Thoracic aorta (tissue), 2 donors: ENCODE data around the gene TBX18. TPM values are rescaled to one million over a fixed set of nuclear protein-coding genes. Genes with fewer than 3 reads are reported as not detected.

Experiments used
- ATAC-seq: fragments of 150-250 bp; one replicate; pipeline ENCODE4 v1.8.0; 2017; ENCODE audit warnings: low read depth; ENCODE audit not compliant: insufficient number of reproducible peaks, low FRiP score
- DNase-seq: peaks from one replicate; pipeline ENCODE4 v3.0.0-alpha.2; 2020; ENCODE audit warnings: low spot score
- H3K27ac ChIP-seq, 2 donors: fragments of 200-600 bp; sonication (generic); 1 replicate in 1 of 2; 2 replicates in 1 of 2; pipeline ENCODE4 v1.5.1; 2016; ENCODE audit warnings: mild to moderate bottlenecking in 2 of 2, moderate library complexity in 2 of 2
- H3K27me3 ChIP-seq: fragments of 200-600 bp; sonication (generic); replicated peaks from 2 replicates; pipeline ENCODE4 v1.6.0; 2016; ENCODE audit warnings: mild to moderate bottlenecking; ENCODE audit not compliant: insufficient read depth
- H3K36me3 ChIP-seq: fragments of 200-600 bp; sonication (generic); one replicate; pipeline ENCODE4 v1.5.1; 2016
- H3K4me1 ChIP-seq, 2 donors: fragments of 200-600 bp; sonication (generic); 1 replicate in 1 of 2; 2 replicates in 1 of 2; pipeline versions ENCODE4 v1.5.1 to v1.6.0; 2016; ENCODE audit warnings: low read depth in 2 of 2, mild to moderate bottlenecking in 1 of 2; ENCODE audit not compliant: control insufficient read depth in 1 of 2
- H3K4me3 ChIP-seq: fragments of 200-600 bp; sonication (generic); 2 replicates; pipeline ENCODE4 v1.5.1; 2016; ENCODE audit warnings: mild to moderate bottlenecking
- H3K9me3 ChIP-seq: fragments of 200-600 bp; sonication (generic); 2 replicates; pipeline ENCODE4 v1.5.1; 2016
- total RNA-seq, 2 donors: library from RNA; depleted of rRNA; stranded (reverse); fragments of >200 nt; gene quantifications; one replicate each; pipeline versions ENCODE4 v1.1.0 to v1.2.3, GENCODE V29; 2016
- TF ChIP-seq, protein P1 (sequence below): fragments of 200-600 bp; sonication (generic); IDR thresholded peaks from one replicate; pipeline ENCODE4 v1.5.1; 2019; ENCODE audit warnings: antibody characterized with exemption

Gene TBX18
- total RNA-seq, 2 donors from 2014 or later = 53.5 to 85.4 TPM

DNA sequence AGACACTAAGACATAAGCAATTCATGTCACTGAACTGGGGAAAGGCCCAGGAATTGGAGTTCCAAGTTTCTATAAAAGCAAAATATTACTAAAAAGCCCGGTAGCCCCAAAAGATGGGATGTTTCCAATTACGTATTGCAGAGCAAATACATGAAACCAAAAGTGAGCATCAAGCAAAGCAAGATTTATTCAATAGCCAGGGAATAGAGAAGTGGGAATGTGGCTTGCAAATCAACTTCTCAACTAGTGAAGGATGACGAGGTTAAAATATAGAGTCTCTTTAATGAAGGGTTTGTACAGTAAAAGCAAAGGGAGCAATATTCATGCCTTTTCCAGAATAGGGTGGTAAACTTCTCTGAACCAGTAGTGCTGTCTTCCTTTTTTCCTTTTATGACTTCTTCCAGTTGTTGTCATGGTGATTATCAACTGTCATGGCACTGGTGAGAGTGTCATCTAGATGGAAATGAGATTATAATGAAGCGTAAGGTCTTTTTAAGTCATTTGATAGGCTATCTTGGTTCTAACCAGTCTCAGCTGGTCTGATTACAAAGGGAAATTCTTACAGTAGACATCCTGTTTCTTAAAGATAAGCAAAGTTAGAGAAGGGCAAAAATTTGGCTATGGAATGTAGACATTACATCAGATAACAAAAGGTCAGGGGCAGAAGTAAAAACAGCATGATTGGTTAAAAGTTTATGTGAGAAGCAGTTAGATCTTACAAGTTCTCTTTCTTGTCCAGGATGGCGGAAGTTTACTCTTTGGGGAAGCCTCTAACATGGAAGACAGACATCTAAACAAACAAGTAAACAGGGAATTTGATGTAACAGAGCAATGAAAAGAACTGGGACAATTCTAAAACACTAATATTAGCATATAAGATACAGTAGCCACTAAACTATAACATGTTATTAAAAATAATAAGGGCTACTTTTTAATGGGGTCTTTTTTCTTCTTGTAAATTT lies 96.9 kb downstream of the TBX18 start:
- H3K9me3 ChIP-seq = no peaks in the 10 kb centered on the region
- peaks cover 25 to 46% of the 10 kb centered on the region in 2 donors for H3K4me1 ChIP-seq
- no peak overlapping the region for H3K4me3 ChIP-seq
- no peaks in the 10 kb centered on the region for H3K27me3 ChIP-seq
- H3K27ac ChIP-seq = no peak overlapping the region
- DNase-seq (no peak), ATAC-seq (no peak)
- TF ChIP-seq, protein P1, sequence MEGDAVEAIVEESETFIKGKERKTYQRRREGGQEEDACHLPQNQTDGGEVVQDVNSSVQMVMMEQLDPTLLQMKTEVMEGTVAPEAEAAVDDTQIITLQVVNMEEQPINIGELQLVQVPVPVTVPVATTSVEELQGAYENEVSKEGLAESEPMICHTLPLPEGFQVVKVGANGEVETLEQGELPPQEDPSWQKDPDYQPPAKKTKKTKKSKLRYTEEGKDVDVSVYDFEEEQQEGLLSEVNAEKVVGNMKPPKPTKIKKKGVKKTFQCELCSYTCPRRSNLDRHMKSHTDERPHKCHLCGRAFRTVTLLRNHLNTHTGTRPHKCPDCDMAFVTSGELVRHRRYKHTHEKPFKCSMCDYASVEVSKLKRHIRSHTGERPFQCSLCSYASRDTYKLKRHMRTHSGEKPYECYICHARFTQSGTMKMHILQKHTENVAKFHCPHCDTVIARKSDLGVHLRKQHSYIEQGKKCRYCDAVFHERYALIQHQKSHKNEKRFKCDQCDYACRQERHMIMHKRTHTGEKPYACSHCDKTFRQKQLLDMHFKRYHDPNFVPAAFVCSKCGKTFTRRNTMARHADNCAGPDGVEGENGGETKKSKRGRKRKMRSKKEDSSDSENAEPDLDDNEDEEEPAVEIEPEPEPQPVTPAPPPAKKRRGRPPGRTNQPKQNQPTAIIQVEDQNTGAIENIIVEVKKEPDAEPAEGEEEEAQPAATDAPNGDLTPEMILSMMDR = no peak
- H3K36me3 ChIP-seq = no peaks in the 10 kb centered on the region

DNA sequence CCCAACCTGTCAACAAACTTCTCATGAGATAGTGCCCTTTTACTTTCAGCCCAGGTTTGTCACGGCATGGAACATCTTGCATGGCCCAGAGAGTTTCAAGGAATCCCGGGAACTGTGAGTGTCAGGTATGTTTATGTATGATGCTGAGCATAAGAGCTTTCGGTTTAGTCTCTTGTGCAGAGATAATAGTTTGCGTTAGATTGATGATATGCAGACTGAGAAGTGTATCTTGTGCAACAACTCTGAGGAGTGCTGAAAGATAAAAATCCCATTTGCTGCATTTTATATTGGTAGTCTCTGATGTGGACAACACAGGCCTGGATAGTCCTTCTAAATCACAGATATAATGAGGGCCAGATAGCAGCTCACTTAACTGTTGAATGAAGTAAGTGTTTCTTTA lies 99.0 kb downstream of the TBX18 start:
- ATAC-seq (no peak), DNase-seq (no peak)
- H3K27me3 ChIP-seq = no peaks in the 10 kb centered on the region
- no peak overlapping the region for H3K27ac ChIP-seq
- H3K4me1 ChIP-seq = peaks cover 25 to 52% of the 10 kb centered on the region in 2 donors
- TF ChIP-seq, protein P1 = no peak
- no peaks in the 10 kb centered on the region for H3K9me3 ChIP-seq
- H3K36me3 ChIP-seq = no peaks in the 10 kb centered on the region
- no peak overlapping the region for H3K4me3 ChIP-seq

GRCh38 chr6:84663866-84664265 lies 100.5 kb downstream of the TBX18 start:
- no peaks in the 10 kb centered on the region for H3K27me3 ChIP-seq
- H3K9me3 ChIP-seq = no peaks in the 10 kb centered on the region
- TF ChIP-seq, protein P1 = no peak
- ATAC-seq (no peak), DNase-seq (no peak)
- H3K4me3 ChIP-seq = peak overlapping the region; percentile 43
- peak overlapping the region in 1 of 2 donors; percentile 46 for H3K27ac ChIP-seq
- H3K4me1 ChIP-seq = peaks cover 25 to 52% of the 10 kb centered on the region in 2 donors
- no peaks in the 10 kb centered on the region for H3K36me3 ChIP-seq

DNA sequence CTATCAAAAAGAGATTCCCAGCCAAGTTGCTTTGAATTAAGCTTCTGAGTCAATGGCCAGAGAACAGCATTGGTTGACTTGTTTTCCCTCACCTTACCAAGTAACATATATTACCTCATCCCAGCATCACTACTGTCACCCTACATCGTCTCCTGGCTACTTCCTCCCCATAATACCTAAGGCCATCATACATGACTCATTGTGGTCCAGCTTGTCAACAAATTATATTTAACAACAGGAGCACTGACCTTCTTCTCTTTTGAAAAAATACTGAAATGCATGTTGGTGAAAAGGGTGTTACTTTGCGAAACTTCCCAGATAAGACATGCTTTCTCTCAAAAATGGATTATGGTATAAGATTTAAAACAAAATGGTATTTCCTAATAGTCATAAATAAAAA lies 106.9 kb downstream of the TBX18 start:
- ATAC-seq (no peak), DNase-seq (no peak)
- peaks cover 7 to 14% of the 10 kb centered on the region in 2 donors for H3K4me1 ChIP-seq
- H3K9me3 ChIP-seq = no peaks in the 10 kb centered on the region
- no peaks in the 10 kb centered on the region for H3K36me3 ChIP-seq
- no peaks in the 10 kb centered on the region for H3K27me3 ChIP-seq
- no peak overlapping the region for H3K4me3 ChIP-seq
- TF ChIP-seq, protein P1 = no peak
- no peak overlapping the region for H3K27ac ChIP-seq

DNA sequence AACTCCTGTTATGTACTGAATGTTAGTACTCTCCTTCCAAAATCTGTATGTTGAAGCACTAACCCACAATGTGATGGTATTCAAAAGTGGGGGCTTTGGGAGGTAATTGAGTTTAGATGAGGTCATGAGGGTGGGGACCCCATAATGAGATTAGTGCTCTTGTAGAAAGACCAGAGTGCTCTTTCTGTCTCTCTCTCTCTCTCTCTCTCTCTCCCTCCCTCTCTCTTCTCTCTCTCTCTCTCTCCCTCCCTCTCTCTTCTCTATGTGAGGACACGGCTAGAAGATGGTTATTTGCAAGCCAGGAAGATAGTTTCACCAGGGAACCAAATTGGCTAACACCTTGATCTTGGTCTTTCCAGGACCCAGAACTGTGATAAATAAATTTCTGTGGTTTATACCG lies 107.4 kb downstream of the TBX18 start:
- H3K4me3 ChIP-seq = no peak overlapping the region
- TF ChIP-seq, protein P1 = no peak
- ATAC-seq (no peak), DNase-seq (no peak)
- H3K4me1 ChIP-seq = peaks cover 10 to 14% of the 10 kb centered on the region in 2 donors
- H3K9me3 ChIP-seq = no peaks in the 10 kb centered on the region
- no peaks in the 10 kb centered on the region for H3K36me3 ChIP-seq
- no peaks in the 10 kb centered on the region for H3K27me3 ChIP-seq
- no peak overlapping the region for H3K27ac ChIP-seq
